ENCODE results near the gene DGCR2.

DNA sequence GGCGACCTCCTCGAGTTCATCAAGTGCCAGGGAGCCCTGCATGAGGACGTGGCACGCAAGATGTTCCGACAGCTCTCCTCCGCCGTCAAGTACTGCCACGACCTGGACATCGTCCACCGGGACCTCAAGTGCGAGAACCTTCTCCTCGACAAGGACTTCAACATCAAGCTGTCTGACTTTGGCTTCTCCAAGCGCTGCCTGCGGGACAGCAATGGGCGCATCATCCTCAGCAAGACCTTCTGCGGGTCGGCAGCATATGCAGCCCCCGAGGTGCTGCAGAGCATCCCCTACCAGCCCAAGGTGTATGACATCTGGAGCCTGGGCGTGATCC, 9.4 kb upstream of the DGCR2 start:
- TF ChIP-seq, protein P1, sequence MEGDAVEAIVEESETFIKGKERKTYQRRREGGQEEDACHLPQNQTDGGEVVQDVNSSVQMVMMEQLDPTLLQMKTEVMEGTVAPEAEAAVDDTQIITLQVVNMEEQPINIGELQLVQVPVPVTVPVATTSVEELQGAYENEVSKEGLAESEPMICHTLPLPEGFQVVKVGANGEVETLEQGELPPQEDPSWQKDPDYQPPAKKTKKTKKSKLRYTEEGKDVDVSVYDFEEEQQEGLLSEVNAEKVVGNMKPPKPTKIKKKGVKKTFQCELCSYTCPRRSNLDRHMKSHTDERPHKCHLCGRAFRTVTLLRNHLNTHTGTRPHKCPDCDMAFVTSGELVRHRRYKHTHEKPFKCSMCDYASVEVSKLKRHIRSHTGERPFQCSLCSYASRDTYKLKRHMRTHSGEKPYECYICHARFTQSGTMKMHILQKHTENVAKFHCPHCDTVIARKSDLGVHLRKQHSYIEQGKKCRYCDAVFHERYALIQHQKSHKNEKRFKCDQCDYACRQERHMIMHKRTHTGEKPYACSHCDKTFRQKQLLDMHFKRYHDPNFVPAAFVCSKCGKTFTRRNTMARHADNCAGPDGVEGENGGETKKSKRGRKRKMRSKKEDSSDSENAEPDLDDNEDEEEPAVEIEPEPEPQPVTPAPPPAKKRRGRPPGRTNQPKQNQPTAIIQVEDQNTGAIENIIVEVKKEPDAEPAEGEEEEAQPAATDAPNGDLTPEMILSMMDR (IDR thresholded peaks at IDR 0.05 in 8 of 11, conservative IDR thresholded peaks at IDR 0.05 in 3 of 11), result no peak
- no peak for TF ChIP-seq POLR2A (IDR thresholded peaks at IDR 0.05)
- TF ChIP-seq POLR2AphosphoS5 (IDR thresholded peaks at IDR 0.05), result no peak

Data from spleen (tissue), 7 donors.